Stimulated activated CD8-positive, alpha-beta memory T cell treated with anti-CD3 and anti-CD28 coated beads, Interleukin-15, amount 100 ng/mL, for 48 hours (primary cell): ENCODE measurements around the gene KRTAP4-6.
"Not testable (repeated sequence)": the region's sequence is repeated elsewhere in the genome, so short reads cannot be mapped to it uniquely, and the experiment has no call there.

ENCODE experiments used
- DNase-seq, 2 donors: peaks; one replicate each; pipeline ENCODE4 v3.0.0-alpha.2; 2020; ENCODE audit warnings: low read depth in 2 of 2

KRTAP4-6 gene

GRCh38 chr17:41140360-41141131 lies at the start of gene KRTAP4-6:
Gene KRTAP4-6 (minus strand): TSS chr17:41140544. CDS start chr17:41140487, 57 bp downstream.
- DNase-seq = no peak

- DNase-seq = not testable (repeated sequence)
These were observed 49.5 kb upstream of the KRTAP4-6 start, which contains the start of gene KRTAP9-1 for GRCh38 chr17:41189837-41190318. Gene KRTAP9-1 (plus strand): TSS chr17:41189887. CDS start chr17:41189887, 0 bp downstream.

DNA sequence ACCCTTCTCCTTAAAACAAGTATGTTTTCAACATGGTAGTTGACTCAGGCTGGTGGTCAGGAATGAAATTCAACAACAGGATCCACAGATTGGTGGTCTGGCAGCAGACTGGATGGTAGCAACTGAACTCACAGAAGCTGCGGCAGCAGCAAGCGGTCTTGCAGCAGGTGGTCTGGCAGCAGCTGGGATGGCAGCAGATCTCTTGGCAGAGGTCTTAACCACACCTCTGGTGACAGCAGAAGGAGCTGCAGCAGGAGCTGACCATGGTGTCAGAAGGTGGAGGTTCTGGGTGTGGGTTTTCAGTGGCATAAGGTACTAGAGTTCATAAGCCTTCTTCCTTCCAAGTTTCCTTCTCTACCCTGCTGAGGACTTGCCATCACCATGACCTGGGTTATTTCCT lies 46.5 kb upstream of the KRTAP4-6 start:
- no peak for DNase-seq

DNA sequence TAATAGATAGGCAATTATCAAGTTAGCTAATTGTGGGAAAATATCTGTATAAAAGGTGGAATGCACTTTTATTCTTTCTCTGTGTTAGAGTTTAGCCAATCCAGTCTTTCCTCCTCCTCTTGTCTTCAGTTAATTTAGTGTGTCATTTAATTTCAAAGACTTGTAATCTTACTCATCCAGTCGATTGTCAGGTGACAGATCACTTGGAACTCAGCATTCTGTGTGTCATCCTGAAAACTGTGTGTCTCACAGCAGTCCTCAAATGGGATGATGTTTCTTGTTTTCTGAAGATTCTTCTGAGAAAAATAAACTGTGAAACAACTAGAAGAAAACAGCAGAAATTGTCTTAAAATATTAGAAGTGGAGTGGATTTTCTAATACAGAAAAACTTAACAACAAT lies 44.7 kb upstream of the KRTAP4-6 start:
- DNase-seq = no peak

DNA sequence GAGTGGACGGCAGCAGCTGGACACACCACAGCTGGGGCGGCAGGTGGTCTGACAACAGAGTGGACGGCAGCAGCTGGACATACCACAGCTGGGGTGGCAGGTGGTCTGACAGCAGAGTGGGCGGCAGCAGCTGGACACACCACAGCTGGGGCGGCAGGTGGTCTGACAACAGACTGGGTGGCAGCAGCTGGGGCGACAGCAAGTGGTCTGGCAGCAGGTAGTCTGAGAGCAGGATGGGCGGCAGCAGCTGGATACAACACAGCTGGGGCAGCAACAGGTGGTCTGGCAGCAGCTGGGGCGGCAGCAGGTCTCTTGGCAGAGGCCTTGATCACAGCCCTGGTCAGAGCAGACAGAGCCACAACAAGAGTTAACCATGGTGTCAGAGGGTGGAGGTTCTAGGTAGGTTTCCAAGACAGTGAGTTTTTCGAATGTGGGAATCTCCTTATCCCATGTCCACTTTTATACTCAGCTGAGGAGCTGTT lies 44.2 kb upstream of the KRTAP4-6 start, which contains the start of gene KRTAP4-1:
KRTAP4-1 (minus strand) TSS at position 432 of the 482 bp plus-strand sequence; CDS start at position 375, 57 bp downstream.
- no peak for DNase-seq

DNA sequence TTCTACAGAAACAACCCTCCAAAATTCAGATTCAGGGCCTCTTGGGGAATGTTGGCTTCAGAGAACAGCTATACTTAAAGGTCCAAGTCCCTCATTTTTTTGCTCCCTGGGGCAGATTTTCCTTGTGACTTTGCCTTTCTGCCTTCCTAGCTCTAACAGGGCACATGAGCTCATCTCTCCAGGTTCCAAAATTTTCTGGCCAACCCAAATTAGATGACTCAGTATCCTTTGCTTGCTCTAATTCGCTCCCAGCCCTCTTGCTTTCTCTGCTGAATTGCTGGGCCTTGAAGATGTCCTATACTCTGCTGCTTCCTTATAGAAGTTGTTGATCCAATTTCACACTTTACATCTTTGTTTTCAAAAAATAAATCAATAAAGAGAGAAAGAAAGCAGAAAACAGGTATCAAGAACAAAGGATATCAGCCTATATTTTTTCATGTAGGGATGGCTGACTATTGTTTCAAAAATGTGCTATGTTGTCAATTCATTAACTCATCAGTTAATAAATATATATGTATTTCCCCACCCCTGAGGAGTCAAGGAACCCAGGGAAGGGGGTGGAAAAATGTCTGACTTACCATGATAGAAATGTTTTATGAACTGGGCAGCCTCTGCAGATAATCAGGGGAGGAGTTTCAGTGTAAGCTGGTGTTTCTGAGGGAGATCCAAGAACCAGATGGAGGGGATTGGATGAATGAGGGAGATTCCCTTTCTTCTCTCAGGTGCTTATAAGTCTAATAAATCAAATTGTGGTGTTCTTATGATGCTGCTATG lies 38.7 kb upstream of the KRTAP4-6 start:
- DNase-seq = no peak

- DNase-seq = no peak
These were observed 38.0 kb upstream of the KRTAP4-6 start for GRCh38 chr17:41178341-41178740.

DNA sequence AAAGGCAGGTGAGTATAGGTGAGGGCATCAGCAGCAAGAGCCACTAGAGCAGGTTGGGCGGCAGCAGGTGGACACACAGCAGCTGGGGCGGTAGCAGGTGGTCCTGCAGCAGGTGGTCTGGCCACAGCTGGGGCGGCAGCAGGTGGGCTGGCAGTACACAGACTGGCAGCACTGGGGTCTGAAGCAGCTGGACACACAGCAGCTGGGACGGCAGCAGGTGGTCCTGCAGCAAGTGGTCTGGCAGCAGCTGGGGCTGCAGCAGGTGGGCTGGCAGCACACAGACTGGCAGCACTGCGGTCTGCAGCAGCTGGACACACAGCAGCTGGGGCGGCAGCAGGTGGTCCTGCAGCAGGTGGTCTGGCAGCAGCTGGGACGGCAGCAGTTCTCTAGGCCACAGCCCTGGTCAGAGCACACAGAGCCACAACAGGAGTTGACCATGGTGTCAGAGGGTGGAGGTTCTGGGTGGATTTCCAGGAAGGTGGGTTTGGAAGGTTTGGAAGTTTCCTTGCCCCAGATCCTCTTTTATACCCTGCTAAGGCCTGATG lies 37.5 kb upstream of the KRTAP4-6 start, which contains the start of gene KRTAP4-2:
KRTAP4-2 (minus strand) TSS at position 495 of the 545 bp plus-strand sequence; CDS start at position 438, 57 bp downstream.
- DNase-seq = no peak

- no peak for DNase-seq
These were observed 36.5 kb upstream of the KRTAP4-6 start for GRCh38 chr17:41176744-41177387.

GRCh38 chr17:41171886-41172285 lies 31.5 kb upstream of the KRTAP4-6 start:
- no peak for DNase-seq

- no peak for DNase-seq
These were observed 27.8 kb upstream of the KRTAP4-6 start, which contains the start of gene KRTAP4-3 for GRCh38 chr17:41168121-41168520. Gene KRTAP4-3 (minus strand): TSS chr17:41168221. CDS start chr17:41168172, 49 bp downstream.

GRCh38 chr17:41167561-41167960 lies 27.2 kb upstream of the KRTAP4-6 start:
- no peak for DNase-seq

DNA sequence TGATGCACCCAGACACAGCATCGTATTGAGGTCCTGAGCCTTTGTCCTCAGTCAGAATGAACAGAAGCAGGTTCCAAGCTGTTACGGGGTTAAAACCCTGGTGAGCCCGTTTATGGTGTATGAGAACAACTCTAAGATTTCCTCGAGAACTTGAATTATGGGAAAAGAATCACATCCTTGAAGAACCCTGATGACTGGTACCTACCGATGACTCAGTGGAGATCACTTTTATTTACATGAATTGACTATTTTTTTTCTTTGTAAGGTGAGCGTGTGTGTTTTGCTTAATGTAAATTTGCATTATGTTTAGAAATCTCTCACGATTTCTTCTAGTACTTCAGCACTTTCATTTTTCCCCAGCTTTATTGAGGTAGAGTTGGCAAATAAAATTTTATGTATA lies 23.5 kb upstream of the KRTAP4-6 start:
- DNase-seq = no peak

DNA sequence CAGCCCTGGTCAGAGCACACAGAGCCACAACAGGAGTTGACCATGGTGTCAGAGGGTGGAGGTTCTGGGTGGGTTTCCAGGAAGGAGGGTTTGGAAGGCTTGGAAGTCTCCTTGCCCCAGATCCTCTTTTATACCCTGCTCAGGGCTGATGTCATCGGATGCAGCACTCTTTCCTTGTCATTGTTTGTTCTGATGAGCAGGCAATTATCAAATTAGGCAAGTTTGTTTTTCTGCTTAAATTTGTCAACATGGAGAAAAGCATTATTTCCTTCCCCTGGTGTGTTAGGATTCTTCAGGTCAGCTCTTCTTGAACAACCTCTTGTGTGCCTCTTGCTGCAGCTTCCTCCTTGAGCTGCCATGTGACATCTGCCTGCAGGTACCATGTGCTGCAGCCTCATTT lies 20.3 kb upstream of the KRTAP4-6 start, which contains the start of gene KRTAP4-4:
KRTAP4-4 (minus strand) TSS at position 101 of the 400 bp plus-strand sequence; CDS start at position 44, 57 bp downstream.
- DNase-seq = no peak

GRCh38 chr17:41160190-41160589 lies 19.8 kb upstream of the KRTAP4-6 start:
- DNase-seq = not testable (repeated sequence)

DNA sequence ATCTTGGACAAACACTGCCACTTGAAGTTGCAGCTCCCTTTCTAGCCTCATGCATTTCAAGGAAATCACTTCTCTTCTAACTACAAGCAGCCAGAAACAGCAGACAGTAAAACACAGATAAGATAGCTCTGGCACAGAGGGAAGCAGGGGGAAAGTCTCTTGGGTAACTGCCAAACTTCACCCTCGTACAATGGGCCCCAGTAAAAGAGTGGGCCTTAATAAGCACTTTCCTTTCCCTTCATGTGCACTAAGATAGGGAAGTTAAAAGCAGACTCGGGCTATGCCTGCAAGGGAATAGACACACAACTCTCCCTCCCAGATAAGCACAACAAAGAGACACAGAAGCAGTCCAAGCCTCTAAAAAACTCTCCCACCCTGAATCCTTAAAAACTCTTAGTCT lies 13.5 kb upstream of the KRTAP4-6 start:
- no peak for DNase-seq

DNA sequence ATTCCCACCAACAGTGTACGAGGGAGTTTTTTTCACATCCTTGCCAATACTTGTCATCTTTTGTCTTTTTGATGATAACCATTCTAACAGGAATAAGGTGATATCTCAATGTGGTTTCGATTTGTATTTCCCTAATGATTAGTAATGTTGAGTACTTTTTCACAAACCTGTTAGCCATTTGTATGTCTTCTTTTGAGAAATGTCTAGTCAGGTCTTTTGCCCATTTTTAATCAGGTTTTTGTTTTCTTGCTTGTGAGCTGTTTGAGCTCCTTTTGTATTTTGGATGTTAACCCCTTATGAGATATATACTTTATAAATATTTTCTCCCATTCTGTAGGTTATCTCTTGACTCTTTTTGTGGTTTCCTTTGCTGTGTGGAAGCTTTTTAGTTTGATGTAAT lies 11.2 kb upstream of the KRTAP4-6 start:
- no peak for DNase-seq

- no peak for DNase-seq
These were observed 9.7 kb upstream of the KRTAP4-6 start for GRCh38 chr17:41150026-41150425.

DNA sequence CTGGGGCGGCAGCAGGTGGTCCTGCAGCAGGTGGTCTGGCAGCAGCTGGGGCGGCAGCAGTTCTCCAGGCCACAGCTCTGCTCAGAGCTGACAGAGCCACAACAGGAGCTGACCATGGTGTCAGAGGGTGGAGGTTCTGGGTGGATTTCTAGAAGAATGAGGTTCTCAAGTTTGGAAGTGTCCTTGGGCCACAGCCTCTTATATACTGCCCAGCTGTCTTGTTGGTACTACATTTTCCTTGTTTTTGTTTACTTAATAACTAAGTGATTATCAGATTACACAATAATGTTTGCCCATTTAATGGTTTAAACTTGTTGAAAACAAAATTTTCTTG lies 9.3 kb upstream of the KRTAP4-6 start, which contains the start of gene KRTAP4-5:
KRTAP4-5 (minus strand) TSS at position 174 of the 334 bp plus-strand sequence; CDS start at position 116, 58 bp downstream.
- DNase-seq = no peak

DNA sequence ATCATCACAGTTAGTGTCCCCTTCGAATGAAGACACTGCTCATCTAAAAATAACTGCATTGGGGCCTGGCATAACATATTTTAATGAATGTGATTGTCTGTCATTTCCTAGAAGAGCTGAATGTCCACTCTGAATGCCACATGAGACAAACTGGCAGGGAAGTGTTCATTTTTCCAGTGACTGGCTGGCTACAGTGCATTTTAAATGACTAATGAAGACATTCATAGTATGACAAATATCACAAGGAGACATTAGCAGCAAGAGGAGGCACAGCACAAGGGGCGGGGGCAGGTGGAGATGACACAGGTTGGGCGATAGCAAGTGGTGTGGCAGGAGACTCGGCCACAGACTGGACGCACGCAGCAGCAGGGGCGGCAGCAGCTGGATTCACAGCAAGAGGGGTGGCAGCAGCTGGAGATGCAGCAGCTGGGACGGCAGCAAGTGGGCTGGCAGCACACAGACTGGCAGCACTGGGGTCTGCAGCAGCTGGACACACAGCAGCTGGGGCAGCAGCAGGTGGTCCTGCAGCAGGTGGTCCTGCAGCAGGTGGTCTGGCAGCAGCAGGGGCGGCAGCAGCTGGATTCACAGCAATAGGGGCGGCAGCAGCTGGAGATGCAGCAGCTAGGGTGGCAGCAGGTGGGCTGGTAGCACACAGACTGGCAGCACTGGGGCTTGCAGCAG lies 8.8 kb upstream of the KRTAP4-6 start:
- not testable (repeated sequence) for DNase-seq
